Measurements from ENCODE around the gene IFIT3.
"Not testable (repeated sequence)": the region's sequence is repeated elsewhere in the genome, so short reads cannot be mapped to it uniquely, and the experiment has no call there.

IFIT3 gene

GRCh38 chr10:89304446-89304845, 23.4 kb upstream of the IFIT3 start:
- no peak for DNase-seq

- DNase-seq = no peak
Observed at GRCh38 chr10:89304925-89305324, 22.9 kb upstream of the IFIT3 start.

- no peak for DNase-seq
Observed at GRCh38 chr10:89305766-89306433, 21.9 kb upstream of the IFIT3 start.

GRCh38 chr10:89306434-89307268, 21.1 kb upstream of the IFIT3 start:
- no peak for DNase-seq

GRCh38 chr10:89307269-89307577, 20.6 kb upstream of the IFIT3 start:
- no peak for DNase-seq

- DNase-seq = no peak
Observed at GRCh38 chr10:89308266-89308665, 19.5 kb upstream of the IFIT3 start.

- no peak for DNase-seq
Observed at GRCh38 chr10:89308736-89309135, 19.1 kb upstream of the IFIT3 start.

- no peak for DNase-seq
Observed at GRCh38 chr10:89309156-89310055, 18.4 kb upstream of the IFIT3 start.

- no peak for DNase-seq
Observed at GRCh38 chr10:89310056-89310893, 17.5 kb upstream of the IFIT3 start.

- no peak for DNase-seq
Observed at GRCh38 chr10:89312973-89313372, 14.8 kb upstream of the IFIT3 start.

- DNase-seq = no peak
Observed at GRCh38 chr10:89314676-89315075, 13.1 kb upstream of the IFIT3 start.

- not testable (repeated sequence) for DNase-seq
Observed at GRCh38 chr10:89318047-89318446, 9.8 kb upstream of the IFIT3 start.

- not testable (repeated sequence) for DNase-seq
Observed at GRCh38 chr10:89325081-89325480, 2.7 kb upstream of the IFIT3 start.

GRCh38 chr10:89325856-89326255, 1.9 kb upstream of the IFIT3 start:
- not testable (repeated sequence) for DNase-seq

GRCh38 chr10:89329151-89329550, 1.4 kb downstream of the IFIT3 start:
- no peak for DNase-seq

GRCh38 chr10:89330014-89330413, 2.2 kb downstream of the IFIT3 start:
- not testable (repeated sequence) for DNase-seq

GRCh38 chr10:89330537-89331212, 2.9 kb downstream of the IFIT3 start:
- no peak for DNase-seq

GRCh38 chr10:89331487-89332122, 3.8 kb downstream of the IFIT3 start:
- DNase-seq = not testable (repeated sequence)

- DNase-seq = no peak
Observed at GRCh38 chr10:89332123-89332633, 4.4 kb downstream of the IFIT3 start.

- DNase-seq = no peak
Observed at GRCh38 chr10:89335226-89335625, 7.4 kb downstream of the IFIT3 start.

- DNase-seq = no peak
Observed at GRCh38 chr10:89336241-89336640, 8.4 kb downstream of the IFIT3 start.
